GM18909 (cell line): ENCODE data around the gene AP1S1.
"Not testable (repeated sequence)": the region's sequence is repeated elsewhere in the genome, so short reads cannot be mapped to it uniquely, and the experiment has no call there.

Experiments used
- ATAC-seq: cut with Tn5 transposase; IDR thresholded peaks from one replicate; pipeline ENCODE4 v1.9.1; 2021; ENCODE audit warnings: mild to moderate bottlenecking; ENCODE audit not compliant: unreplicated experiment, poor library complexity

Gene AP1S1

DNA sequence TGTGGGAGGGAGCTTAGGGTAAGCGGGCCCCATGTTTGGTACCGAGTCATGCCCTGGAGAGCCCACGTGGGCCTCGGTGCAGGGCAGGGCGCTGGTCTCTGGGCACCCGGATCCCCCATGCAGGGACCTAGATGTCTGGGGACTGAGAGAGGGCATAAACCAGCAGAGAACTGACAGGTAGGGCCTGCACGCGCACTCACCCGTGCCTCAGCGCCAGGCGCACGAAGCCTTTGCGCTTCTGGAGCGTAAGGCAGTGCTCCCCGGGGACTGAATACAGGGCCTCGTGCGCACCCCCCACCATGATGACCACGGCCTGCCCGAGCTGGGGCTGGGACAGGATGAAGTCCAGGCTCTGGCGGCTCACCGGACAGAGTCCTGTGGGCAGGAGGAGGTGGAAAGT is 43.7 kb downstream of the AP1S1 start:
- no peak for ATAC-seq

DNA sequence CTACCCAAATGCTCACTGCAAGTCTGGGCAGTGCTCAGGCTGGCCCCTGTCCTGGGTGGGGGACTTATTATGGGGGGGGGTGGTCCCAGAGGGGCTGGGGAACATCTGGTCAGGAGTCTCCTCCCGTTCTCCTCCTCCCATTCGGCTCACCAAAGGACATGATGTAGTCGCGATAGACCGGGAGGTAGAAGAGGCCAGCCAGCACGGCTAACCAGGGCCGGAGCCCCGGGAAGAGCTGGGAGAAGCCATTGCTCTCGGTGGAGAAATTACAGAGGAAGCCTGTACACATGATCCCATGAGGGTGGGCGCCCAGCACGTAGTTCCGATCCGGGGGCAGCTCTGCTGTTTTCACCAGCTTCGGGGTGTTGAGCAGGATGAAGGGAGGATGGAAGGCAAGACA is 44.2 kb downstream of the AP1S1 start:
- no peak for ATAC-seq

DNA sequence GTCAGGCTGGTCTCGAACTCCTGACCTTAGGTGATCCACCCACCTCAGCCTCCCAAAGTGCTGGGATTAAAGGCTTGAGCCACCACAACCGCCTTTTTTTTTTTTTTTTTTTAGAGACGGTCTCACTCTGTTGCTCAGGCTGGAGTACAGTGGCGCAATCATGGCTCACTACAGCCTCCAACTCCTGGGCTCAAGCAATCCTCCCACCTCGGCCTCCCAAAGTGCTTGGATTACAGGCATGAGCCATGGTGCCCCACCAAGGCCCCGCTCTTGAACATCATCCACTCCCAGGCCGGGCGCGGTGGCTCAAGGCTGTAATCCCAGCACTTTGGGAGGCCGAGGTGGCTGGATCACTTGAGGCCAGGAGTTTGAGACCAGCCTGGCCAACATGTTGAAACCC is 45.2 kb downstream of the AP1S1 start:
- ATAC-seq, result not testable (repeated sequence)

DNA sequence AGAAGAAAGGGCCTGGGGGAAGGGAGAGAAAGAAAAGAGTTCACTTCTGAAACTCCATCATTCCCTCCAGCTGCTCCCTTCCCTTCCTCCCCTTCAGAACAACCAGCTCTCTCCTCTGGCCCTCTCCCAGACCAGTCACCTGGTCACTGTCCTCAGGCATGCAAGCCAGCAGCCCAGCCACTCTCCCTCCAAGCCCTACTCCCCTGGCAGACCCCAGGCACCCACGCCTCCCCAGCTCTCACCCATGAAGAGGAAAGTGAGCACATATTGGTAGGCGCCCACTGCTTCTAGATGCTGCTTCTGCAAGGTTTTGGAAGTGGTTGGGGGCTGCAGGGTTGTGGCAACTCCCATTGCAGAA is 46.2 kb downstream of the AP1S1 start:
- ATAC-seq, result no peak

DNA sequence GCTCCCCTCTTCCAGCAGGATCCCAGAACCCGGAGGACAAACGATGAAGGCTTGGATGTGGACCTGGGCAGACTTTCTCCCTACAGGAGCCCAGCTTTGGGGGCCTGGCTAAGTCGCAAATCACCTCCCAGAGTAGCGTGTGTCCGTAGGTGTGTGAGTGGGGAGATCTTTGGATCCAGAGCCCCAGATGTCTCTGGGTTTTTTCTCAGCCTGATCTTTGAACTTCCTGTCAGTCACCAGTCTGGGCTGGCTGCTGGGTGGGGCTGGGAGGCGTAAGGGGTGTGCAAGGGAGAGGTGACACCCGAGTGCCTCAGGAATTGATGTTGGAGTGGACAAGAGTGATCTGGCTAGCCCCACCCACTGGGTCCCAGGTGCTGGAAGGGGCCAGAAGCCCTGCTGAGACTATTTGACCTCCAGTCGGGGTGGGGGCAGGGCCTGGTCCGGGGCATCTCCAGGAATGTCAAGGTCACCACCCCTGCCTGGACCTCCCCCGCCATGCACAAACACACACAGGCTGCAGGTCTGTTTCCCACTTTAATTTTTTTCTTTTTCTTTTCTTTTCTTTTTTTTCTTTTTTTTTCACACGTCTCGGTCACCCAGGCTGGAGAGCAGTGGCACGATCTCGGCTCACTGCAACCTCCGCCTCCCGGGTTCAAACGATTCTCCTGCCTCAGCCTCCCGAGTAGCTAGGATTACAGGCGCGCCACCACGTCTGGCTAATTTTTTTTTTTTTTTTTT is 46.8 kb downstream of the AP1S1 start, which contains the start of gene MOGAT3:
TSS of gene MOGAT3 (minus strand) at position 175 of the 738 bp plus-strand sequence. CDS start 182 bp downstream, outside the sequence.
- no peak for ATAC-seq

DNA sequence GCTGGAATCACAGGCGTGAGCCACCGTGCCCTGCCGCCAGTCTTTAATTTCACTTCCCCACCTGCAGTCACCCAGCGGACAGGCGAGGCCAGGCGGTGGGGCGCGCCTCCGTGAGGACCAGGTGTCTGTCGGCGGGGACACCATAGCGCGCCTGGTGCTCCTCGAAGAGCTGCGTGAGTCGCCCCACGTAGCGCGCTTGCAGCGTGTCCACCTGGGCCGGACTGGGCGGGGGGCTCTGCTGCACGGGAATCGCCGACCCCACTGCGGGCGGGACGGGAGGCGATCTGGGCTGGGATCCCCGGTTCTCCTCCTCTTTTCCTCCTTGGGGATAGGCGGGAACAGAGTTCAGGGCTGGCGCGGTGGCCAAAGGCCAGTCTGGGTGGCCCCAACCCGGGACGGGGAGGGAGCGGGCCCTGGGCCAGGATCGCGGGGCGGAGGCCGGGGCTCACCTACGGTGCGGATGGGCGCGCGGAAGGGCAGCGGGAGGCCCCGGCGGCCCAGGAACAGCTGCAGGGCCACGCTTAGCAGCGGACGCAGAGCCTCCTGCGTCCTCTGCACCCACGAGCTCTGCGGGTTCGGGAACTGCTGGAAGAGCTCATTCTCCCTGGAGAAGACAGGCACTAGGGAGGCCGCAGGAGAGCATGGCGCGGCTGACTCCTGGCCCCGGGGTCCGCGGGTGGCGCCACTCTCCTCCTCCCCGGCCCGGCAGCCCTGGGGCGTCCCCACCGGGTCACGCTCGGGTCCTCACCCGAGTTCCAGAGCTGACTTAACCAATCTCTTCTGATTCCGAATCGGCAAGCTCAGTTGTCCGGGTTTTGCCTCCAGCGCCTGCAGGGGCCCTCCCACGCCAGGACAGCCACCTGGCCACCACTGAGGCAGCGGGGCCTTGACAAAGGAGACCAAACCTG is 47.7 kb downstream of the AP1S1 start:
- ATAC-seq, result no peak

- no peak for ATAC-seq
Measured at GRCh38 chr7:101202603-101202918, 48.3 kb downstream of the AP1S1 start.

DNA sequence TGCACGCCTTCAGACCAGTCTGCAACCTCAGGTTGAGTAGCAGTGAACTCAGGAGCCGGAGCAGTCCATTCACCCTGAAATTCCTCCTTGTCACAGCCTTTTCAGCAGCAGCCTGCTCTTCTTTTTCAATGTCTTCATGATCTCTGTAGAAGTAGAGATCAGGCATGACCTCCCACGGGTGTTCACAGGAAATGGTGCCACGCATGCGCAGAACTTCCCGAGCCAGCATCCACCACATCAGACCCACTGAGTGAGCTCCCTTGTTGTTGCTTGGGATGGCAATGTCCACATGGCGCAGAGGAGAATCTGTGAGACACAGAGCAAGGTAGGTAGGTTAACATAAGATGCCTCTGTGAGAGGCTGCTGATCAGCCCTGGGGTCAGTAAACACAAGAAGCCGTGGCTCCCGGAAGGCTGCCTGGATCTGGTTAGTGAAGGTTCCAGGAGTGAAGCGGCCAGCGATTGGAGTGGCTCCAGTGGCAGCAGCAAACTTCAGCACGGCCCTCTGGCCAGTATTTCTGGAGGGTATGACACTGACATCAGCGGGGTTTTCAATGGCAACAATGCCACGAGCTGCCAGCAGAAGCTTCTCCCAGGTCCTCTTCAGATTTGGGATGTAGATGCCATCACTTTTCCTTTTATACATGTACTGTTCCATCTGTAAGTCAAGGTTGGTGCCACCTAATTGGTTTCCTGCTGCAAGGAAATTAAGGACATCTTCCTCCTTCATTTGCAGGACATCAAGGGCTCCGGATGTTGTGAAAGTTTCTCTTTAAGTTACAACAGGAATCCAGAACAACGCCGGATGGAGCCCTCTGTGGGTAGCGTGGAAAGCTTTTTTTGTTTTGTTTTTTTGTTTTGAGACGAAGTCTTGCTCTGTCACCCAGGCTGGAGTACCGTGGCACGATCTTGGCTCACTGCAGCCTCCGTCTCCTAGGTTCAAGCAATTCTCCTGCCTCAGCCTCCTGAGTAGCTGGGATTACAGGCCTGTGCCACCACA is 49.8 kb downstream of the AP1S1 start:
- not testable (repeated sequence) for ATAC-seq

DNA sequence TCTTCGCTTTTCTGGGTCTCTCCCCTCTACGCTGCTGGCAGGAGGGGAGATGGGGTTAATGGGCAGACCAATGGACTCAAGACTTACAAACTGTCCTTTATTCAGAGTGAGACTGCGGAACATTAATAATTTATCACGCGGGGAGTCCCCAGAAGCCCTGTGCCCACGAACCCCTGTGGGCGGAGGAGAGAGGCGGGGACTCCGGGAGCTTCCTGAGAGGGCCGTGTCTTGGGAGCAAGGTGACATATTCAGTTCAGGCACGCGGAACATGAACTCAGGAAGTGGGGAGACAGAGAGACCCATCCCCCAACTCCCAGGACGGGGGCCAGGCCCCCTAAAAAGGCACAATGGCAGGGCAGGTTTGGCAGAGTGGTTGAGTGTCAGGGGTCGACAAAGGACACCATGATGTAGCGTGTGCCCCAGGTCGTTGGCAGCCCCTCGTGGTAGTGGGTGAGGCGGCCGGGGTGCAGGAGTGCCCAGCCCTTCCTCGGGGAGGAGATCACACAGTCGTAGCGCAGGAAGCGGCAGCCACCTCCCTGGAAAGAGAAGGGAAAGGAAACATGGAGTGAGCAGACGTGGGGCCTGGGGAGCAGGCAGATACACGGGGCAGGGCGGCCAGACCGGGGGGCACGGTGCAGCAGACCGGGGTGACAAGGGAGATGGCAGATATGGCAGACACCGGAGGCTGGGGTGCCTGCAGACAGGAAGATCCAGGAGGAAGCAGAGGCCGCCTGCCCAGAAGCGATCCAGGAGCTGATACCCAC is 51.8 kb downstream of the AP1S1 start:
- ATAC-seq, result no peak

DNA sequence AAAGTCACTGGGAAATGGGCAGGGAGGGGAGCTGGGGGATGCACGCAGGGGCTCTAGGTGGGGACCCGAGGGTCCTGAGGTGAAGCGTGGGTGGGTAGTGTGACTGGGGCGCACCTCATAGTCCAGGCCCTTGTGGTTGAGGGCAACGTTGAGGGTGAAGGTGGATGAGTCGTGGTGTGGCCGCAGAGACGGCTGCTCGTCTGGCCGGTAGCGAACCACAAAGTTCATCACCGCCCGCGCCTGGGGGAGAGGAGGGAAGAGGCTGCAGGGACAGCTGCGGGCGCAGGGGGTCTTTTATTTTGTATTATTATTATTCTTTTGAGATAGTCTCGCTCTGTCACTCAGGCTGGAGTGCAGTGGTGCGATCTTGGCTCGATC is 52.4 kb downstream of the AP1S1 start:
- ATAC-seq, result no peak

DNA sequence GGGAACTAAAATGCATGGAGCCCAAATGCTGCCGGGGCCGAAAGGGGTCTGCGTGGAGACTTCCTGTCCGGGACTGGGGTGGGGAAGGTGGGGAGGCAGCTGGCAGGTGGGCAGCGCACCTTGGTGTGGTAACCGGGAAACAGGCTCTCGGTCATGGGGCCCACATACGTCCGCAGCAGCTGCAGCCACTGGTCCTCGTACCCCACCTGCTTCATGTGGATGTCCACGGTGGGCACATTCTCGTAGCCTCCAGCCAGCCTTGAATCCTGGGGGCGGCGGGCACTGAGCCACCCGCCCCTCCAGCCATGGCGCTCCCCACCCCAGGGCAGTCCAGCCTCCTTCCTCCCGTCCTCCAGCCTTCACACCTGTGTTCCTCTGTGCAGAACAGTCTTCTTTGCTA is 53.2 kb downstream of the AP1S1 start:
- no peak for ATAC-seq

- no peak for ATAC-seq
Measured at GRCh38 chr7:101208794-101209193, 54.5 kb downstream of the AP1S1 start.

DNA sequence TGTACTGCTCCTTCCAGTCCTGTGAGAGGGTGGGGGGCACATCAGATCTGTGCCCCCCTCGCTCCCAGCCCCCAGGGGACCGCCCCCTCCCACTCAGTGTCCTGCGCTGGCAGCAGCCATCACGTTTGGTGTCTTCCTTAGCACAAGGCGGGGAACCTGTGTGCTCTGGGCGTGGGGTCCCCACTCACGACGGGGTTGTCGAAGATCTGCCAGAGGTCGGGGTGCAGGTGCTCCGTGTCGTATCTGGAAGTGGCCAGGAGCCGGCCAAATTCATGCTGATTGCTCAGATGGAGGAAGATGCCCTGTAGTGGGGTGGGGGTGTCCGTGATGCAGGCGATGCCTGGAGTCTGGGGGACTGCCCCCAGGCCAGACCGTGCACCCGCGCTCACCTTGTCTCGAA is 55.9 kb downstream of the AP1S1 start:
- no peak for ATAC-seq
